ENCODE measurements around the gene TMEM130.

TMEM130 gene

DNA sequence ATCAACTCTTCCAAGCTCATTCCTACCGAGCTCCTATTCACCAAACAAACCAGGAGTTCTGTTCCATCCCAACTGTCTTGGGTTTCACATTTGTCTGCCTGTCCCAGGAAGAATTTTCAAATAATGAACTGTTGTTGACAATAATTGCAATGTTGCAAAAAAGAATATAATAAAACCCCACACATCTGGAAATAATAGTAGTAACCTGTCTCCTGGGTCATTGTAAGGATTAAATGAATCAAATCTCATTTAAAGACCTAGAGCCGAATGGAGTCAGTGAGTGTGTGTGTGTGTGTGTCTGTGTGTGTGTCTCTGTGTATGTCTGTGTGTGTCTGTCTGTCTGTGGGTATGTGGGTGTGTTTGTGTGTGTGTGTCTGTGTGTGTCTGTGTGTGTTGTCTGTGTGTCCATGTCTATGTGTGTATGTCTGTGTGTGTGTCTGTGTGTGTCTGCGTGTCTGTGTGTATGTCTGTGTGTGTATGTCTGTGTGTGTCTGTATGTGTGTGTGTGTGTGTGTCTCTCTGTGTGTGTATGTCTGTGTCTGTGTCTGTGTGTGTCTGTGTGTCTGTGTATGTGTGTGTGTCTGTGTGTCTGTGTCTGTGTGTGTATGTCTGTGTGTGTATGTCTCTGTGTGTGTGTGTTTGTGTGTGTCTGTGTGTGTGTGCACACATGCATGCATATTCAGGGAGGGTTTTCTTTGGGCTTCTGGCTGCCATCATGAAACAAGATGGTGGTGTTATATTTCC lies 52.7 kb downstream of the TMEM130 start:
- no peak for DNase-seq (ENCODE audit: low read depth, low spot score)
- no peak overlapping the region for H3K4me3 ChIP-seq (ENCODE audit: low read length)

DNA sequence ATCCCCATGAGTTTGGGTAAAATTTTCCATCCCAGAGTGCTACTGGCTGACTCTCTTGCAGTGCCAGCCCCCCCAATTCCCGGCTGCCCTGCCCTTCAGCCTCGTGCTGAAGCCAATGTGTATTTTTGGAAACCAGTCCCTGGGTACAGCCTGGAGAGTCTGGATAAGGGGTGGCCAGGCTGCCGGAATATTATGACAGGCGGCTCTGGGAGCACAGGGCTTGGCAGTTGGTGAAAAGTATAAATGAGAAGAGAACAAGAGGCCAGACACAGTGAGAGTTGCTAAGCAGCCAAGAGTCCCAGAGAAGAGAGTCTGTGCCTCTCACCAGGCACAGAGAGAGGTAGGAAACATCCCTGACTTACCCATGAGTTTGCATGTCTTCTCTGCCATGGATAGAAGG lies 53.6 kb downstream of the TMEM130 start:
- no peak for DNase-seq (ENCODE audit: low read depth, low spot score)
- no peak overlapping the region for H3K4me3 ChIP-seq (ENCODE audit: low read length)

DNA sequence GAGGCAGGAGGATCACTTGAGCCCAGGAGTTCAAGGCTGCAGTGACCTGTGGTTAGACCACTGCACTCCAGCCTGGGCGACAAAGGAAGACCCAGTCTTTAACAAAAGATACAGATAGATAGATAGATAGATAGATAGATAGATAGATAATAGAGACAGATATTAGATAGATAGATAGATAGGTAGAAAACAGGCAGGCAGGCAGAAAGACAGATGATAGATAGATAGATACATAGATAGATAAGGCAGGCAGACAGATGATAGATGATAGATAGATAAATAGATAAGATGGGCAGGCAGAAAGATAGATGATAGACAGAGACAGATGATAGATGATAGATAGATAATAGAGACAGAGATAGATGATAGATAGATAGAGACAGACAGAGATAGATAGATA lies 54.5 kb downstream of the TMEM130 start:
- DNase-seq (ENCODE audit: low read depth, low spot score) = no peak
- H3K4me3 ChIP-seq (ENCODE audit: low read length) = no peak overlapping the region

DNA sequence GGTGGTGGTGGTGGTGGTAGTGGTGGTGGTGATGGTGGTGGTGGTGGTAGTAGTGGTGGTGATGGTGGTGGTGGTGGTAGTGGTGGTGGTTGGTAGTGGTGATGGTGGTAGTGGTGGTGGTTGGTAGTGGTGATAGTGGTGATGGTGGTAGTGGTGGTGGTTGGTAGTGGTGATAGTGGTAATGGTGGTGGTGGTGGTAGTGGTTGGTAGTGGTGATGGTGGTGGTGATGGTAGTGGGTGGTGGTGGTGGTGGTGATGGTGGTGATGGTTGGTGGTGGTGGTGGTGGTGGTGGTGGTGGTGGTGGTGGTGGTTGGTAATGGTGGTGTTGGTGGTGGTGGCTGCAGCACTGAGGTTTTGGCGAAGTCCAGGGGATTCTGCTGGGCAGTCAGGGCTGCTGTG lies 58.5 kb downstream of the TMEM130 start:
- no peak for DNase-seq (ENCODE audit: low read depth, low spot score)
- H3K4me3 ChIP-seq (ENCODE audit: low read length) = no peak overlapping the region

DNA sequence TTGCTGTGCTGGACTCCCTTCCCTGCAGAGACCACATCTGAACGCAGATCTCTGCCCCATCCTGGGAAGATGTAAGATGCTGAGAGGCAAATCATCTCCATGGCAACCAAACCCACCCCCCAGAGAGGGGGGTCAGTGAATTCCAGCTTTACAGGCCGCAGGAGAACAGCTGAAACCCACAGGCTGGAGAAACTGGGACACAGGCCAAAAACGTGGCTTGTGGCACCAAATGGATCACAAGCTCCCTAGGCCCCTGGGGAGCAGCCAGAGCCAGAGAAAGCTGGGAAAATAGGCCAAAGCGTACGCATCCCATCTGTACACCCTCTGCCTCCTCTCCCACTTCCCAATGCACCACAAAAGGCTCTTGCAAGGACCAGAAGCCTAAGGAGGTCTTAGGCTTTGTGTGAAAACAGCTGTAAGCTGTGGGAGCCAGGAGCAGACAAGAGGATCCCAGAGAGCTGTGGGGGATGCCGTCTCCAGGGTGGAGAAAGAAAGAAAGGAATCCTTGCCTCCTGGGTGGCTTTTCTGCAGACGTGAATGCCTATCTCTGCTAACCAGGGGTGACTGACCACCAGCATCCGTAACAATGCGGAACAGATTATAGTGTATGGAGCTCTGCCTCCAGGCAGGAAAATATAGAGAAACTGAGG lies 59.5 kb downstream of the TMEM130 start:
- no peak overlapping the region for H3K4me3 ChIP-seq (ENCODE audit: low read length)
- no peak for DNase-seq (ENCODE audit: low read depth, low spot score)

DNA sequence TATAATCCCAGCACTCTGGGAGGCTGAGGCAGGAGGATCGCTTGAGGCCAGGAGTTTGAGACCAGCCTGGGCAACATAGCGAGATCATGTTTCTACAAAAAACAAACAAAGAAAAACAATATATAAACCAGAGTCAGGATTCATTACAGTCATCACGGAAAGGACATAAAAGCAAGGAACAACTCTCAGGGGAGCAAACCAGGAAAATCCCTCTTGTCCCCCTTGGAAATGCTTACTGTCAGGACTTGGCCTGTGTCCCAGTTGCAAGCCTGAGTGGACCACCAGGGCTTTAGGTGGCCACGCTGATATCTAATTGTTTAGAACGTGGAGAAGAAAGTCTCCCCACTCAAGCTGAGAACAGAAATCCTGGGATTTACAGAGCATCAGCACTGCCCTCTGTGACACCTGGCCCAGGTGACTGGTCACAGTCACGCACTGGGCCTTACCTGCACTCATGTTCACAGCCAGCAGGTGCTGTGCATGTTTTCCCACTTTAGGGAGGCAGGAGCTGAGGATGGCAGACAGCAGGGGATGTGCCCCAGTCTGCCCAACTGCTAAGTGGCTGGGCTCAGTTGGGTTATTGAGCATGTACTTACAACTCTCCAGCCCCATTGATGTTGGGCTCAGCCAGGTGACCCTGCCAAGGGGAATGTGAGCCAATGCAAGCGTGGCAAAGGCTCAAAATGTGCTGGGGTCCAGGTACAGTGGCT lies 60.9 kb downstream of the TMEM130 start:
- H3K4me3 ChIP-seq (ENCODE audit: low read length) = no peak overlapping the region
- no peak for DNase-seq (ENCODE audit: low read depth, low spot score)

DNA sequence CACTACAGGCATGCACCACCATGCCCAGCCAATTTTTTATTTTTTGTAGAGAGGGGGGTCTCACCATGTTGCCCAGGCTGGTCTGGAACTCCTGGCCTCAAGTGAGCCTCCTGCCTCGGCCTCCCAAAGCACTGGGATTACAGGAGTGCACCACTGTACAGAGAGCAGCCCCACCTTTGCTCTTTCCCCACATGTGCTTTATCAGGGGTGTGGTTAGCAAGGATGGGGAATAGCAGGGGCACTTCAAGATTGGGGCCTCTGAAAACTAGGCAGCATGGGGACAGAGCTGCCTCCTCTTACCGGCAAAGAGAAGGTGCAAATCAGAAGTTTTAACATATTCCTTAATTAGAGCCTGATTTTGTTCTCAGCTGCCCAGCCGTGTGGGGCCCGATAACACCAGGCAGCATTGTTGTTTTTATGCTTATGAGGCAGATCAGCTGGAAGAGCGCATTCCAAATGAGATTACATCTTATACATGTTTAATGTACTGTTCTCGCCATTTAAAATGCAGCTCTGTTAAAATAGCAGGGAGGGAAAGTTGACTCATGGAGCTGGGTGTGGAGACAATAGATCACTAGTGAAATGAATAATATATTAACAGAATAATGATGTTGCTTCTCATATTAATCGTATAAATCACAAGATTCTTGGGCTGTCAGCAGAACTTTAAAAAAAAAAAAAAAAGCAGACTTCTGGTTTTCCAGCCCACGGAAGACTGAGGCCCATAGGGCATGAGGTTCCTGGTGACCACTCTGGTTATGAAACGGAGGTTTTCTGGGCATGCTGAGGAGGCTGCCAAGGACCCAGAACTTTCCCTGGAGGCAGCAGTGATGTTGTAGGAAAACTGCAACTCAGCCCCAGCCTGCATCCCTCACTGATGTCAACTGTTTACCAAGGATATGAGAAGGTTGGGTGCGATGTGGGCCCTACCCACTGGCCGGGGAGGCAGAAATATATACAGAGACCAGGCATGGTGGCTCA lies 62.5 kb downstream of the TMEM130 start:
- DNase-seq (ENCODE audit: low read depth, low spot score) = no peak
- no peak overlapping the region for H3K4me3 ChIP-seq (ENCODE audit: low read length)

DNA sequence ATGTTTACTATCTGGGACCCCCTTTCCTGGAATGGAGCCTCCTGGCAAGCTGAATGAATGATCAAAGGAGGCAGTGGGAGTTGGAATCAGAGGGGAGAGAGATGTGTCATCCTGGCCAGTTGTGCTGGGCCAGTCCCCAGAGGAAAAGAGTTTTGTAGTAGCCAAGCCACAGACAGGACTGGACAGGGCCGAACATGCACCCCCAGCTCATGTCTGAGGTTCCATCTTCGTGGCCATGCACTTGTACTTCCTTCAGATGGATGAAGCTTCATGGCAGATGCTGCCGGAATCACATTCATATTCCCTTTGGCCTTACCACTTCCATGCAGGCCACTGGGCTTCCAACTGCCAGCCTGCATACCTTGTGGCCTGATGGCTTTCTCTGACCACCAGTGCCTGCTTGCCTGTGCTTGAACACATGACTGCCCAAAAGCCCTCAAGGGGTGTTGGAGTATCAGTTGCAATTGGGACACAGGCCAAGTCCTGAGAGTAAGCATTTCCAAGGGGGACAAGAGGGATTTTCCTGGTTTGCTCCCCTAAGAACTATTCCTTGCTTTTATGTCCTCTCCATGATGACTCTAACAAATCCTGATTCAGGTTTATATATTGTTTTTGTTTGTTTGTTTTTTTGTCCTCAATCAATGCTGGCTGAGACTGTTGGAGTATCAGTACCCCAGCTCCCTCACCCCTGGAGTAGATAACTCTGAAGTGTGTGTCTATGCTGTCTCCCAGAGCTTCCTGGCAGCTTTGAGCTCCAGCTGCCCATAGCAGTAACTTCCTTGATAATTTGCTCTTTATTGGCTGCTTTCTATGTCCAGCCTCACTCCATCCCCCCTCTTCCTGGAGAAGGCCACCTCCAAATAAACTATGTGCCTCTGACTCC lies 63.6 kb downstream of the TMEM130 start:
- DNase-seq (ENCODE audit: low read depth, low spot score) = no peak
- H3K4me3 ChIP-seq (ENCODE audit: low read length) = no peak overlapping the region

DNA sequence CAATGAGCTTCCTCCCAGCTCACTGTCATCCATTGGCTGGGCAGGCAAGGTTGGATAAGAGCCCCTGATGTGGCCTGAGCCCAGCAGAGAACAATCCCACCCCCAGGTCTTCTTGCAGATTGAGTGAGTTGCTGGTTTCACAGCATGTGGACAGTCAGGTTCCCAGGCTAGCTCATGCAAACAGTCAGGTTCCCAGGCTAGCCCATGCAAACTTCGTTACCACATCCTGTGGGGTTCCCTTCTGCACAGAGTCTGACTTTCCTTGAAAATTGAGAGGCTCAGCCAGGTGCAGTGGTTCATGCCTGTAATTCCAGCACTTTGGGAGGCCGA lies 67.1 kb downstream of the TMEM130 start:
- no peak overlapping the region for H3K4me3 ChIP-seq (ENCODE audit: low read length)
- no peak for DNase-seq (ENCODE audit: low read depth, low spot score)

DNA sequence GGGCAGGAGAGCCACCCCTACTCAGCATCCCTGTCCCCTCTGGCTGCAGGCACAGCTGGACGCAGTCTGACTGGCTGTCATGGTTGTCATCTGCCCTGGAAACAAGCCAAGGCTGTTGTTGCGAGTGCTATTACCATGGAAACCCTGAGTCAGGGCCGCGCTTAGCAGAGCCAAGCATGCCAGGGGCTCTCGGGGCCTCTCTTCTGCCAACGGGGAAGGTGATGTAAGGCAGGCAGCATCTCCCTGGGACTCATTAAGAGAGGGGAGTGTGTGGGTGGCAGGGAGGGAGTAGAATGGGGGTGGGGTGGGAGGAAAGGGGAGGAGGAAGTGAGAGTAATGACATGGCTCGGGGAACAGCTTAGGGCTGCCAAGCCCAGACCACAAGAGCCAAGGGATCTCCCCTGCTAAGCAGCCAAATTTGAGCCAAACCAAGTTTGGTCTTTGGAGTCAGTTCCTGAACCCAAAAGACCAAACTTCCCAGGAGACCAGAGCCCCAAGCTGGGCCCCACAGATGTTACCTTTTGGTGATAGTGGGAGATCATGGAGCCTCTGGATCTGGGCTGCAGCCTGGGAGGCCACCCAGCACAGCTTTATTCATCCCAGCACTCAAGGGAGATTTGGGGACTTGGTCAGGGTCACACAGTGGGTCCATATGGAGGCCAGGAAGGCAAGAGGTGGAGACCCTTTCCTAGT lies 67.6 kb downstream of the TMEM130 start:
- DNase-seq (ENCODE audit: low read depth, low spot score) = no peak
- H3K4me3 ChIP-seq (ENCODE audit: low read length) = no peak overlapping the region

DNA sequence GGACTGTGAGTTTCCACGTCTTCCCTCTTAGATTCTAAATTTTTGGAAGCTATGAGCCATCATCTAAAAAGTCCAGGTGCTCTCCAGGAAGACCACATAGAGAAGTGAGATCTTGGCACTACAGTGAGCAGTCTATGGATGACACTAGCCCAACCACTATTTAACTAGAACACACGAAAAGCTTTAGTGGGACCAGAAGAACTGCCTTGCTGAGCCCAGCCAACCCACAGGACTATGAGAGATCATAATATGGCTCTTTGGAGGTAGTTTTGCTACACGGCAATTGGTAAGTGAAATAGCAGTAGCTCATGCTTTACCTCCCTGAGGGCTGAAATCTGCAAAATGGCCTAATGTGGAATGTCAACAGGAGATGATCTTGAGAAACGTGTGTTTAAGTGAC lies 68.8 kb downstream of the TMEM130 start:
- no peak overlapping the region for H3K4me3 ChIP-seq (ENCODE audit: low read length)
- no peak for DNase-seq (ENCODE audit: low read depth, low spot score)

DNA sequence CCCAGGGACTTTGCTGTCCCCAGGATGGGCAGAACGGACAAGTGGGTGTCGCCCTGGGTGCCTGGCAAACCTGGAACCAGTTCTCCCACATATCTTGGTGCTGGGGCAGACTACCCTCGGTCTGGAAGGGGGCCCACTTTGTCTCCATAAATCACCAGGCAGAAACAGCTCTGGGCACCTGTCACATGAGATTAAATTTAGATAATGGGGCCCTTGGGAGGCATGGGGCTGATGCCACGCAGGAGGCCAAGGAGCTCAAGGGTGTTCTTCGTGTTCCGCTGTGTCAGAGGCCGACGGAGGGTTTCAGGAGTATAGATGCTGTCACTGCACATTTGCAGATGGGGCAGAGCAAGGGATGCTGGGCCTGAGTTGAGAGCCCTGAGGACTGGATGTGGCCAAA lies 72.7 kb downstream of the TMEM130 start:
- no peak overlapping the region for H3K4me3 ChIP-seq (ENCODE audit: low read length)
- no peak for DNase-seq (ENCODE audit: low read depth, low spot score)
